Nephron progenitor cell (in vitro differentiated cells): ENCODE results near the gene HOXD12.
A peak's percentile ranks its signal among the peaks of the same experiment; 100 is the strongest.

Source experiments
- DNase-seq: peaks from one replicate; pipeline ENCODE4 v3.0.0; 2021
- H3K27ac Mint-ChIP-seq: 2 replicates; pipeline ENCODE4 v1.8.0; 2021; ENCODE audit warnings: mild to moderate bottlenecking, moderate library complexity, mixed read lengths
- H3K27me3 Mint-ChIP-seq: 2 replicates; pipeline ENCODE4 v1.8.0; 2021; ENCODE audit warnings: mild to moderate bottlenecking, low read depth, mixed read lengths; ENCODE audit not compliant: poor library complexity
- H3K36me3 Mint-ChIP-seq: 2 replicates; pipeline ENCODE4 v1.8.0; 2021; ENCODE audit warnings: low read depth, mixed read lengths
- H3K4me1 Mint-ChIP-seq: 2 replicates; pipeline ENCODE4 v1.8.0; 2021; ENCODE audit warnings: mixed read lengths
- H3K4me3 Mint-ChIP-seq: 2 replicates; pipeline ENCODE4 v1.8.0; 2021; ENCODE audit warnings: mild to moderate bottlenecking, moderate library complexity, mixed read lengths
- H3K9me3 Mint-ChIP-seq: 2 replicates; pipeline ENCODE4 v1.8.0; 2021; ENCODE audit warnings: mild to moderate bottlenecking, moderate library complexity, mixed read lengths
- CTCF ChIP-seq: fragments of 200-600 bp; sonication (generic); IDR thresholded peaks from 2 replicates; pipeline ENCODE4 v1.5.0; 2021; ENCODE audit warnings: antibody characterized with exemption

The HOXD12 gene

GRCh38 chr2:176149939-176150583 lies 50.5 kb downstream of the HOXD12 start:
- peaks cover 66% of the 10 kb centered on the region for H3K4me1 Mint-ChIP-seq
- no peaks in the 10 kb centered on the region for H3K27me3 Mint-ChIP-seq
- no peaks in the 10 kb centered on the region for H3K9me3 Mint-ChIP-seq
- peak overlapping the region; percentile 95 for H3K27ac Mint-ChIP-seq
- DNase-seq = no peak
- H3K4me3 Mint-ChIP-seq = peak overlapping the region; percentile 100
- H3K36me3 Mint-ChIP-seq = peaks cover 78% of the 10 kb centered on the region
- TF ChIP-seq CTCF = no peak

- Mint-ChIP-seq H3K27ac (peak overlapping the region; percentile 97), H3K9me3 (no peaks in the 10 kb centered on the region), H3K4me1 (peaks cover 66% of the 10 kb centered on the region), H3K27me3 (no peaks in the 10 kb centered on the region), H3K4me3 (peak overlapping the region; percentile 100), H3K36me3 (peaks cover 85% of the 10 kb centered on the region)
- TF ChIP-seq CTCF = no peak
- no peak for DNase-seq
Observed at GRCh38 chr2:176150584-176151441, 51.2 kb downstream of the HOXD12 start.

- H3K27ac Mint-ChIP-seq = peak within 1 kb of the TSS; percentile 99
- H3K9me3 Mint-ChIP-seq = no peaks in the 10 kb centered on the region
- H3K36me3 Mint-ChIP-seq = peaks cover 82% of the 10 kb centered on the region
- peaks cover 70% of the 10 kb centered on the region for H3K4me1 Mint-ChIP-seq
- no peak for TF ChIP-seq CTCF
- no peaks in the 10 kb centered on the region for H3K27me3 Mint-ChIP-seq
- H3K4me3 Mint-ChIP-seq = peak within 1 kb of the TSS; percentile 100
- no peak for DNase-seq
Observed at GRCh38 chr2:176151442-176152287, 52.1 kb downstream of the HOXD12 start, which contains the start of gene HOXD4. TSS of gene HOXD4 (plus strand) at chr2:176151550. CDS start at chr2:176151634, 84 bp downstream.
